Femur (tissue), 1 donor: ENCODE results near the gene TNFRSF1B.

Source experiments
- DNase-seq: peaks from one replicate; pipeline ENCODE4 v3.0.0-alpha.2; 2017

Gene TNFRSF1B

GRCh38 chr1:12166834-12167492, at the start of gene TNFRSF1B:
TSS of gene TNFRSF1B (plus strand) at chr1:12166991. CDS start at chr1:12167092, 101 bp downstream.
- DNase-seq, result peak; percentile 68

GRCh38 chr1:12121212-12122003, 45.4 kb upstream of the TNFRSF1B start:
- DNase-seq, result no peak

- no peak for DNase-seq
These were observed 43.6 kb upstream of the TNFRSF1B start for GRCh38 chr1:12123172-12123571.

GRCh38 chr1:12124693-12125421, 41.9 kb upstream of the TNFRSF1B start:
- peak; percentile 88 for DNase-seq

- no peak for DNase-seq
These were observed 41.1 kb upstream of the TNFRSF1B start for GRCh38 chr1:12125422-12126355.

- DNase-seq, result no peak
These were observed 40.0 kb upstream of the TNFRSF1B start for GRCh38 chr1:12126781-12127180.

- DNase-seq, result no peak
These were observed 39.5 kb upstream of the TNFRSF1B start for GRCh38 chr1:12127206-12127810.

- no peak for DNase-seq
These were observed 38.7 kb upstream of the TNFRSF1B start for GRCh38 chr1:12128120-12128519.

GRCh38 chr1:12129624-12130023, 37.2 kb upstream of the TNFRSF1B start:
- DNase-seq, result no peak

GRCh38 chr1:12130466-12131130, 36.2 kb upstream of the TNFRSF1B start:
- DNase-seq, result no peak

- no peak for DNase-seq
These were observed 34.7 kb upstream of the TNFRSF1B start for GRCh38 chr1:12132078-12132477.

- no peak for DNase-seq
These were observed 32.1 kb upstream of the TNFRSF1B start for GRCh38 chr1:12134716-12135115.

GRCh38 chr1:12135612-12136011, 31.2 kb upstream of the TNFRSF1B start:
- DNase-seq, result no peak

- DNase-seq, result no peak
These were observed 29.7 kb upstream of the TNFRSF1B start for GRCh38 chr1:12136916-12137610.

GRCh38 chr1:12138196-12139168, 28.3 kb upstream of the TNFRSF1B start:
- no peak for DNase-seq

GRCh38 chr1:12140016-12140415, 26.8 kb upstream of the TNFRSF1B start:
- no peak for DNase-seq

GRCh38 chr1:12140515-12141162, 26.2 kb upstream of the TNFRSF1B start:
- DNase-seq, result no peak

- no peak for DNase-seq
These were observed 25.5 kb upstream of the TNFRSF1B start for GRCh38 chr1:12141163-12141850.
